Measurements from ENCODE around the gene UGT1A4.

UGT1A4 gene

DNA sequence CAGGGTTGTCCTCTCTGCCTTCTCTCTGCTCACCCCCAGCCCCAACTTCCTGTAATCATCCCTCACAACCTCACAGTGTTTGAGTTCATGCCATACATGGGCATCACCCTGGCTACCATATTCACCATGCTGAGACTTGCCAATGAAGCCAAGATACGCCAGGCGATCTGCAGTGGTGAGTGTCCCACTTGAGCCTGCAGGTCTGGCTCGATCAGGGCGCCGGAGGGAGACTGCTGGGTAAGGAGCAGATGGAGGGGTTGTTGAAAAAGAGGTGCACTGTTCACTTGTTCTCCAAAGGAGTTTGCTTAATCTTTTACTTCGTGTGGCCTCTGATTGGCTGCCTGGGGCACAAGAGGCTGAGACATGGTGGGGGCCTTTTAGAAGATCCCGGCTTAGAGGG lies 74.2 kb downstream of the UGT1A4 start:
- no peak for DNase-seq

DNA sequence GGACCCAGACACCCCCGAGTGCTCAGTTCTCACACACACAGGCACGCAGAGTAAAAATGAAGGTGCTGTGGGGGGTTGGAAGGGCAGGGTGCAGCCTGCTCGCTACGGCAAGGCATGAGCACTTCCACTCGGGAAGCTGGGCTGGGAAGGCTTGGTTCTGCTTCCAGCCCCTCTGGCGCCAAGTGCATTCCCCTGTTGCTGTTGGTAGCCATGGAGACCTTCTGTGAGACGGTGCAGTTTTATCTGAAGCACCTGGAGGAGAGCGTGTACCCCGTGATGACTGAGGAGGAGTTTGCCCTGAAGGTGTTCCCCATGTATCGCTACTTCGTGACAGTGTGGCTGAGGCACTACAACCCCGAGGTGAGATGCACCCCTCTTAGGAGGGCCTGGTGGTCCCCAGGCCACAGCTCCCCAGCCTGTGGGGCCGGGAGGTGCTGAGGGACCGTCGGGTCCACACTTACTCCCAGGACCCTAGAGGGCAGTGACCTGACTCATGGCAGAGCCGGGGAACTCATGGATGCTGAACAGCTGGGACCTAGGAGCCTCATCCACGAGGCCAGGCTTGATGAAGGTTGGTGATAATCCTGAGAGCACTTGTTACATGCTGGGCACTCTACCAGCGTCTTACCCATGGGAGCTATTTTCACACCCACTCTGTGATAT lies 75.1 kb downstream of the UGT1A4 start:
- no peak for DNase-seq

DNA sequence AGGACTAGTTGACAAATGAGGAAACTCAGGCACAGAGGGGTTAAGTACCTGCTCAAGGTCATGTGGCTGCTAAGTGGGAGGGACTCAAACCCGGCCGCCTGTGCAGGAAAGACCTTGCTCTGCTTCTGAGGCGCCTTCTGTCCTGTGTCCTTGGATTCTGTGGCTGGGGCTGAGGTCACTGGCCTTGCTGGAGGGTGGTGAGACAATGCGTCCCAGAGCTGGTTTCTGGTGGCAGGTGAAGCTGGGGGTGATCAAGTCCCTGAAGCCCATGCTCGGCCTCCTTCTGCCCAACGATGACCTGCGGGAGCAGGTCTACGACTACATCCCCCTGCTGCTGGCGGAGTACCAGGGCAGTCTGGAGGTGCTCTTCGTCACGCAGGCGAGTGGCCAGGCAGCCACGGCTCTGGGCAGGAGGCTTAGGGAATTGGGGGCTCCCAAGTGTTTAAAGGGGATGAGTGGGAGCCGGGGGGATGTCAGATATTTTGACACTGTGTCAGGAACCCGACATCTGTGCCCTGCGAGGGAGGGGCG lies 75.7 kb downstream of the UGT1A4 start:
- DNase-seq, result no peak

DNA sequence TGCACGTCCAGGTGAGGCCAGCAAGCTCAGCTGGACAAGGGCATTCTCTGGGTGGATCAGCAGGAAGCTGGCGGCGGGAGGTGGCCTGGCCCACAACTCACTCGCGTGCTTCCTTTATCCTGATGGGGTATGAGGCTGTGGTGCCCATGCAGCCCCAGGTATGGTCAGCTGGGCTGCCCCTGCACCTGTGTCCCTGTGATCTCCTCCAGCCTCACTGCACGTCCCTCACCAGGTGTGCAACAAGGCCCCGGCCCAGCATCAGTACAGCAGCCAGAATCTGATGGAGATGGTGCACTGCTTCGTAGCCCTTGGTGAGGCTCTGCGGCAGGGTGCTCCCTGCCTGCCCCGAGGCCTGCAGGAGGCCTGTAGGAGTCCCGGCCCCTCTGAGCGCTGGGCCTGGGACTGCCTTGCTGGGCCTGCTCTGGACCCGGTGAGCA lies 77.2 kb downstream of the UGT1A4 start:
- DNase-seq, result no peak

DNA sequence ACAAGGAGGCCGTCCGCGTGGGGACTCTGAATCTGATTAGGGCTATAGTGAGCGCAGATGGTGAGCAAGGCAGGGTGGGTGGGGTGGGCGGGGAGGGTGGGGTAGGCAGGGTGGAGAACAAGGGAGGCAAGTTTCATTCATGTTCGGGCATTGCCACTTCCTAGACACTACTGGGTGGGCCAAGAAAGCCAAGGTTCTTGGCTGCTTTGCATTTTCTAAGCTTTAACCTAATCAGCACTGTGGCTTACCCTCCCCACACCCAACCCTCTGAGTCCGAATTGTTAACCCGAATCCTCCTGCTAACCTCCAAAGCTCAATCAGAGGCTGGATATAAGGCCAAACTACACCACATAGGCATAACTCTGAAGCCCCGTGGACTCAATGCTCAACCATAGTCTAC lies 77.7 kb downstream of the UGT1A4 start:
- no peak for DNase-seq

DNA sequence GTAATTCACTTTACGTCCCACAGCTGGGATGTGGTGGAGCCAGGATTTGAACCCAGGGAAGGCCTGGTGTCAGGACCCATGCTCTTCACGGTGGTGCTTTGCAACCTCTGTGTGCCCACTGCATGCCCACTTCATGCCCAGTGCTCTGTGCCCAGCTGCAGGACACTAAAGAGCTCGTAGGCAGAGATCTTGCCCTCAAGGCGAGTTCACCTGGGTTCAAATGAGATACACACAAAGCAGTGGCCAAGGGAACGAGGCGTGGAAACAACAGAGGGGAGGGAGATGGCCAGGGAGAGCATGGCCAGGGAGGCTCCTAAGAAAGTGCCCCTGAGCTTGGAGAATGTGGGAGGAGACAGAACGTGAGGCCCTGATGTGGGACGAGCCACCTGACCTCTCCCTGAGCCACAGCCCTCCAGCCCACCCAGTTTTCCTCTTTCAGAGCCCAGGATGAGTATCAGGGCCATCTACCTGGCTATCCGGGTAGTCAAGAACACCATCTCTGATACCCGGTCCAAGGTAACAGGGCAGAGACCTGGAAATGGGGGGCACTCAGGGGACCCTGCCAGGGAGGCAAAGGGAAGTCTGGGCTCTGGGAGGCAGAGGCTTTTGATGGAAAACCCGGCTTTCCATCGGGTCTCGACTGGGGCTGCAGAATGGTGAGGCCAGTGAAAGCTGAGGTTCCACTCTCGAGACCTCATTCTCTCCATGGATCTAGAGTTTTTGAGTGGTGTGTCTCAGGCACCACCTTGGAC lies 80.0 kb downstream of the UGT1A4 start:
- DNase-seq, result no peak

DNA sequence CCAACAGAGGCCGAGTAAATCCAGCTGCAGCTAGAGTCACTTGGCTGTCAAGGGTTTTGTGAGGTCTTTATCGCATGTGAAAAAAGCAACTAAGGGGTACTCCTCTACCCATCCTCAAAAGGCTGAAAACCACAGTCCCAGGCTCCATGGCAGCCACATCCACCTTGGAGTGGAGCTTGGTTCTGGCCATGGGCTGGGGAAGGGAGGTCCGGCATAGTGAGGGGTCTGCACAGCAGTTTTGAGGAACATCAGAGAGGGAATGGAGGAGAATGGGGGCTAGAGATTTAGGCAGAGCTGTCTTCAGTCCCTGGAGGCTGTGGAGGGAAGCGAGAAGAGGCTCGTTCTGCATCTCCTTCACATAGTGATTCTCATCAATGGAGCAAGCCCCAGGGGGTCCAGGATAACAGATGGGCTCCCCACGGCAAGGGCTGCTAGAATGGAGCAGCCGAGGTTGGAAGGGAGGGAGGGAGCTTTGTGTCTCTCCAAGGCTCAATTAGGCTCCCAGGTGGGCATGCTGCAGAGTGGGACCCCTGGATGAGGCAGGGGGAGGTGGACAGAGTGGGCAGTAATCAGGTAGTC lies 80.6 kb downstream of the UGT1A4 start:
- DNase-seq, result no peak

DNA sequence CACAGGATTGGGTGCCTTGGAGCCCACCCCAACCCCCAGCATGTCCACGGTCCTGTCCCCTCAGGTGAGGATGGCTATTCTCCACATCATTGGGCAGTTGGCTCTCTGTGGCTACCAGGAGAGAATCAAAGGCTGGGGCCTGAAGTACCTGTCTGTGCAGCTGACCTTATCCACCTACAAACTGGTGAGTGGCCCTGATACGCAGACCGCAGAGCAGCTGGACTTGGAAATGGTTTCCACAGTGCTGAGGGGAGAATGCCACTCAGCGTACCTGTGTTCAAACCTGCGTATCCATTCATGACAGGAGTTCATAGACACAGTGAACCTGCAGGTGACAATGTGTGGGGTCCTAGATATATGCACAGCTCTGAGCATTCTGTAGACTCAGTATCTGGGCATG lies 81.2 kb downstream of the UGT1A4 start:
- DNase-seq, result no peak

DNA sequence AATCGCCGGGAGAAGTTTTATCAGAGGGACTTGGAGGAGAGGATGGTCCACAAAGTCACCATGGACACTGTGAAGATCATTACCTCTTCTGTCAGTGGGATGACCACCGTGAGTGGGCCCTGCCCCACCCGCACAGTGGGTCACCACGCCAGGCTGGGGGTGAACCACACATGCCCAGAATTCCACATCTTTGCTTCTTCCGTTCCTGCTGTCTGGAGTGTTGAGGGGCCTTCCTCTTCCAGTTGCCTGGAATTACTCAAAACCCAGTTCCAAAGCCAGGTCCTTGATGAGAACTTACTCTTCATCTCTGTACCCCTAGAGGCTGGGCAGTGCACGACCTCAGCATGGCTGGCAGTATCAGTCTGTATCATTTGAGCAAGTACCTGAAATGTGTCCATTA lies 81.7 kb downstream of the UGT1A4 start:
- no peak for DNase-seq

DNA sequence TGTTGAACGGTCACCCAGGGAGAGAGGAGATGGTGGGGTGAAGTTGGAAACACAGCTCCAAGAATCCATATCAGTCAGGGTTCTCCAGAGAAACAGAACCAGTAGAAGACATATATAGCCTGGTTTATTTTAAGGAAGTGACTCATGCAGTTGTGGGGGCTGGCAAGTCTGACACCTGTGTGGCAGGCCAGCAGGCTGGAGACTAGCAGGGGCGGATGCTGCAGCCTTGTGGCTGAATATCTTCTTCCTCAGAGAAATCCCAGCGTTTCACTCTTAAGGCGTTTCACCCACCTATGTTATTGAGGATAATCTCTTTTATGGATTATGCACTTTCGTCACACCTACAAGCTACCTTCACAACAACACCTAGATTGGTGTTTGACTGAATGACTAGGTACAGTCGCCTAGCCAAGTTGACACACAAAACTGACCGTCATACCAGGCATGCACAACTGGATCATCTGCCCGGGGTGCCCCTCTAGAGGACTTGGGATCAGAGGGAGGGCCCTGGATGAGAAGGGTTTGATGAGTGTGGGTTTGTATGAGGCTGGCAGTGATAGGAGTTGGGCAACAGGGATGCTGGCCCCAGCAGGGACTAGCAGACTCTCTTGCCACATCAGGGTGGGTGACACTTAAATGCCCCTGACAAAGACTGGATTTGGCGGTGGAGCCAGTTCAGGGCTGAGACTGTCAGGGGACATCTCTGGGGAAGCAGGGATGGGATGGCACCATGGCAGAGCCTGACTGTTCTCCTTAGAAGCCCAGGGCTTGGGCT lies 83.0 kb downstream of the UGT1A4 start:
- peak; percentile 52 for DNase-seq

DNA sequence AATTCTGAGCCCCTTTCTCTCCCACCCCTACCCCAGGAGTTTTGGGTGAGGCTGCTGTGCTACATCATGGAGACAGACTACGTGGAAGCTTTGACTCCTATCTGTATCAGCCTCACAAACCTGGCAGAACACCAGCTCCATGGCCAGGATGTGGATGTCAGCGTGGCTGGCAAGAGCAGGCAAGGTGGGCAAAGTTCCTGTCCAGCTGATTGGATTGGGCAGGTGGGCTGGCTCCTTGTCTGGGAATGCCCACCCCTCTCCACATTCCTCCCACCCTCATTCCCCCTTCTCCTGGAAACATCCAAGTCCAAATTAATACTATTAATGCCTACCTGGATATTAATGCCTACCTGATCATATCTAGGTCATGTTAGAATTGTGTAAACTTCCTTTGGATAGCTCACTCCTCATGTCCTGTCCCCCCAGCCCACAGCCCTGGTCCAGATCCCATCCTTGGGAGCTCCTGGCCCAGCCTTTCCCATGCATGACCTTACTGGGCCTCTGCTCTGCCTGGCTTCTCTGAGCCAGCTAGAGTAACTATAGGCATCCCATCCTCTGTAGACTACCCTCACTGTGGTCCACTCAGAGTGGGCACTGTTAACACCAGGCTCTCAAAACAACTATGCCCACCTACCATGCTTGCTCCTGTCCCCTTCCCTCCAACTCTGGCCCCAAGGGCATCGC lies 83.7 kb downstream of the UGT1A4 start:
- no peak for DNase-seq

DNA sequence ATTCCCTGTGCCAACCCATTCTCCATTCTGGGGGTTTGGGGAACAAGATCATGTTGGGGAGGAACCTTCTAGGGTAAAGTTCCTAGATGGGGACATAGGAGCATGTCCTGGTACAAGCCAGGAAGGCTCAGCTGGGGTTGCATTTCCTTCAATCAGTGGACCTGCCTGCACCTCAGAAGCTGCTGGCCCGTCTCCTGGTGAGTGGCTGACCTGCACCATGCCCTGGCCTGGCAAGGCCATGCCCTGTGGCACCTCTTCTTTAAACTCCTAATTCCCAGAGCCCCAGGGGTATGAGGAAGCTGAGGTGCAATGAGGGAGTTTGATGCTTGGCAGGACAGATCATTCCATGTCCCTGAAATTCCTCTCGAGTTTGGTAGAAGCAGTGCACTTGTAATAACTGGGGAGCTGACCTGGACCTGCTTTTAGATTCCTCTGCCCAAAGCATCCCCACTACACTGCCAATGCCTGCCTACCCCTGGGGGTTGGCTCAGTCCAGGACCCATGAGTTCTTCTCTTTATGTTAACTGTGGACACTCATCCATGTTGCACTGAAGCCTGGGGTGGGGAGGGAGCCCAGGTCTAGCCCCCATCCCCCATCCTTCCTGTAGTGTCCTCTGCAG lies 84.9 kb downstream of the UGT1A4 start:
- no peak for DNase-seq

DNA sequence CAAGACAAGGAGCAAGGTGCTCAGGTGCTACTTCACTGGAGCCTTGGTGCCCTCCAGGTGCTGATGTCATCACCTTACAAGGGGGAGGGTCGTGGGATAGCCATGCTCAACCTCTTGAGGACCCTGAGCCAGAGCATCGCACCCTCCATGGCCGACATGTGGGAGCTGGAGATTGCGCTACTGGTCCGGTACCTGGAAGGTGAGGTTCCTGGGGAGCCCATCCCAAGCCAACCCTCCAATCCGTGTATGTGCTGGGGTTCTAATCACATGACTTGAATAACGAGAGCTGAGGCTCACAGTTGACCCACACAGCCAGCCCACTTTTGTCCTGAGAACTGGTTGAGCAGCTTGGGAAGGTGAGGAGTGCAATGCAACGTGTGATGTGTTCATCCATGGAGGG lies 85.5 kb downstream of the UGT1A4 start:
- no peak for DNase-seq

DNA sequence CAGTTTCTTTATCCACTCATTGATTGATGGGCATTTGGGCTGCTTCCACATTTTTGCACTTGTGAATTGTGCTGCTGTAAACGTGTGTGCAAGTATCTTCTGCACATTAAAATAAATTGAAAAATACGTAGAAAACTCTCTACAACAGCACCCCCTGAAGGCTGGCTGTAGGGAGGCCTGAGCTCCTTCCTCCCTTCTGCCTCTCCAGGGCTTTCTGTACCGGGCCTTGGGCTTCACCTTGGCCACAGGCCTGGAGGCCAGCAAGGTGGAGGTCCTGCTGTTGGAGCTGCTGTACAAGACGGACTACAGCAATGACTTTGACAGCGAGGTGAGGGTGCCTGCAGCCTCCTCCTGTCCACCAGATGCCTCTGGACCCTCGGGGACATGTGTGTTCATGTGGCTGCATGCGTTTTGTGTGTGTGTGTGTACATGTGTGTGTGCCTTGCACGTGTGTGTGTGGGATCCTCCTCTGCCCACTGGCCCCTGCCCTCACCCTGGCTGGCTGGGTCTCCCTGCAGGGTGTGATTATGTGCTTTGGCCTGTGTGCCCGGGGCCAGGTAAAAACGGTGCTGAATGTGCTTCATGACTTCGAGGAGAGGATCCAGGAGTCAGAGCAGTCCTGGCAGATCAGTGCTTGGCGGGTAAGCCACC lies 88.8 kb downstream of the UGT1A4 start:
- DNase-seq, result no peak

DNA sequence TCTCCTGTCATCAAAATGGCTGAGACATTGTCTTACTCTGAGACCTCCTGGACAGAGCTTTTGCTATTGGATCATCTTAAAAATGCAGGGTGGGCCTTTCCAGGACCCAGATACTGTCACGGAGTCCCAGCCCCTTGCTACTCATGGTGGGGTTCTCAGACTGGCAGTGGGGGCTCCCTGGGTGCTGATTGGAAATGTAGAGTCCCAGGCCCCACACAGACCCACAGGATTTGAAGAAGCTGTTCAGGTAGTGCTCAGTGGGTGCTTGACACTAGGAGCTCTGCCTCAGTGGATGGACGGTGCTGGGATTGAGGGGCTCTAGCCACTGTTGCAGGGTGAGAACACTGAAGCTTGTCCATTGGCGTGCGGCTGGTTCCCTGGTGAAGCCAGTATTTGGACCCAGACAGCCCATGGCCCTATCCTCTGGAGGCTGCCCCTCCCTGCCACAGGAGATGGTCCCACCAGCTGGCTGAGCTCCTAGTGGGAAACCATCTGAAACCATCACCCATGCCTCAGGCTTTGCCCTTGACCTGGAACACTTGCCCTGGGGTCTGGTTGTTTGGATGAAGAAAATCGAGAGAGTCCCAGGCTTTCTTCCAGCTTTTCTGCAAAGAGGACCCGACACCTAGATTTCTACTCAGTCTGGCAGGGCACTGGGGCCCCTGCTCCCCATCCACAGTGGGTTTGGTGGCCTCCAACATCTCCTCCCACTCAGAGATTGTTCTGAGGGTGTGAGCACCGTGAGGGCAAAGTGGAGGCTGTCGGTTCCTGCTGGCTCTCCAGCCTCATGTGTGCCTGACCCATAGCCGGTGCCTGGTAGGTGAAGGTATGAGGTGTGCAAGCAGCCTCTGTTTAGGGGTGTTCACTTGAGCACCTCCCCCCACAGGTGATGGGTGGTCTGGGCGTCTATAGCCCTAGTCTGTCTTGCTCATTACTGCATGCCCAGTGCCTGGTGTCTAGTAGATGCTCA lies 89.7 kb downstream of the UGT1A4 start:
- DNase-seq, result no peak

DNA sequence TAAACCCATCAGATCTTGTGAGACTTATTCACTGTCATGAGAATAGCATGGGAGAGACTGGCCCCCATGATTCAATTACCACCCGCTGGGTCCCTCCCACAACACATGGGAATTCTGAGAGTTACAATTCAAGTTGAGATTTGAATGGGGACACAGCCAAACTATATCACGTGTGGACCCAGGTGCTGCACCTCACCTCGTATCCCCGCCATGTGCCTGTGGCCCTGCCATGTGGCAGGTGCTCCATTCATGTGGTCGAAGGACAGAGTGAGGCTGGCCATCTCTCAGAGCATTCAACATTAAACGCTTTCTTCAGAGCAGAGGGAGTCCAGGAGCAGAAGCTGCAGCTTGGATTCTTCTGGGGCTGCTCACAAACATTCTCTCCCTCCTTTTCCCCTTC lies 91.8 kb downstream of the UGT1A4 start:
- no peak for DNase-seq

DNA sequence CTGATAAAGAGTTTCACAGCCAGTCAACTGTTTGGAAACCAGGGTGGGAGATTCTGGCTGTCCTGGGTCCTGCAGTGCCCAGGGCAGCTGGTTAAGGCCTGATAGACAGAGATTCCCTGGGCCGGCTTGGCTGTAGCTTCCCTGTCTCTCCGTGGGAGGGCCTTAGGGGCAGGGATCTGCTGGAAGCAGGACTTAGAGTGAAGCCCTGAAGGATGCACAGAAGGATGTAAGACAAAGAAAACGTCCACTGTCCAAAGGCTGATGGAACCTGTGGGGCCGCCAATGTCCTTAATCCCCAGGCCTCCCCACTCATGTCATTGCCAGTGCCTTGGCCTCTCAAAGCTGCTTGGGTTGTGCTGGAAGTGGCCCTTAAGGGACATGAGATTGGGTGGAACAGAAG lies 92.6 kb downstream of the UGT1A4 start:
- DNase-seq, result no peak

DNA sequence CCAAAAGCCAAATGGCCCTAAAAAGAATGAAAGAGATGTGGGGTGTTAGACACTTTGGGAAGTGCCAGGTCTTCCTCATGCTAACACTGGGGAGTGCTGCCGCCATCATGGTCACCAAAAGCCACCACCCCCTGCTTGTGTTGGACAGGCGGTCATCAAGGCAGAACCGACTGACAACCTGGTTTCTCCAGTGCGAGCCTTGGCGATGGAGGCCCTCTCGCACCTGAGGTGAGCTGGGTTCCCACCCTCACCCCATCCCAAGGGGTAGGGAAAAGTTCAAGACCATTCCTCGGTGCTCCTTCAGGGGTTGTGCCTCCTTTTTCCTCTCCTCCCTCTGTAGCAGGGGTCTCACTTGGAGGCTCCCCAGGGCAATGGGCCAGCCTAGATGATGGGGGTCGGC lies 93.2 kb downstream of the UGT1A4 start:
- no peak for DNase-seq

DNA sequence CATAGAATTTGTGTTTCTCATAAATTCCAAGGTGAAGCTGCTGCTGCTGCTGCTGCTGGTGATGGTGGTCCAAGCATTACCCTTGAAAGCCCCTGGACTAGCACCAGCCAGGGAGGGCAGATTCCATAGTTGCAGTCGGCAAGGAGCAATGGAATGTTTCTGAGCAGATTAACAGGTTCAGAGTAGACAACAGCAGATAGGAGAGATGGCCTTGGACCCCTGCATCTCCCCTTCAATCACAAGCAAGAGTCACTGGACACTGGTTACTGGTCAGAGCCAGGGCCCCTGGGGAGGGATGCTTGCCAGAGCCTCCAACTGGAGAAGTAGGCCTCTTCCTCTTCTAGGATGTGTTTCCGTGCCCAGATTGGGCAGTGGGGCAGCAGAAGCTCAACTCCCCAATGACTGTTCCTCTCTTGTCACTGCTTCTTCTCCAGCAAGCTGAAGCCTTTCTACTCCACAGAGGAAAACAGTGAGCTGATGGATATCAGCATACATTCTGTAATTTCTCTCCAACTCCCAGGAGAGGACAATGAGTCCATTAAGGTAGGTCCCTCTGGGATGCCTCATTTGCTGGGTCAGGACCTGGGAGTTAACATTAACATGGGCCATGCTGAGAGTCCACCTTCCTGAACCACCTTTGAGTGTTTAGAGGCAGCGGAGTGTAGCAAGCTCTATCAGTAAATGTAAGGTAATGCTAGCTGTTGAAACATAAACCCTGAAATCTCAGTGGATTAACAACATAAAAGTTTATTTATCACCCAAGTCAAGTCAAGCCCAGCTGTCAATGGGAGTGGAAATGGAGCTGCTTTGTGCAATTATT lies 94.9 kb downstream of the UGT1A4 start:
- no peak for DNase-seq

Data from RPMI8226 (cell line).